CMK (cell line): ENCODE data around the gene PPP4C.

ENCODE experiments used
- DNase-seq: peaks from one replicate; pipeline ENCODE4 v3.0.0-alpha.2; 2010; ENCODE audit warnings: low read depth

The PPP4C gene

DNA sequence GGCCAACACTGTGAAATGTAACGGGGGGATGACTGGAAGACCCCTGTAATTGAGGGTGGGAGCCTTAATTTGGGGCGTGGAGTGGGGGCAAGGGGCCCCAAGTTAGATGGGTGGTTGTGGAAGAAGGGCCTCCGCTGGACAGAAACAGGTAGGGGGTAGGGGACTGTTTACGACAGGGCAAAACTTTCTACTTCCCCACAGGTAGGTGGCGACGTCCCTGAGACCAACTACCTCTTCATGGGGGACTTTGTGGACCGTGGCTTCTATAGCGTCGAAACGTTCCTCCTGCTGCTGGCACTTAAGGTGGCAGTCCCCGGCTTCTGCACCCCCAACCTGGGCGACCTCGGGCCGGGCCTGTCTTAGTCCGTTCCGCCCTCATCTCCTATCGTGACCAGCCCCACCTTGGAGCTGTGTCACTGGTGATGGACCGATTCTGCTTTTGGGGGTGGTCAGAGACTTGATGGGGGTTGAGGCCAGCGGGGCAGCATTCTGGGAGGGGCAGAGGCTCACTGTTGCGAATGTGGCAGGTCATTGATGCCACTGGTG, 6.8 kb downstream of the PPP4C start:
- no peak for DNase-seq

- no peak for DNase-seq
Observed at GRCh38 chr16:30083216-30084055, 7.6 kb downstream of the PPP4C start.

DNA sequence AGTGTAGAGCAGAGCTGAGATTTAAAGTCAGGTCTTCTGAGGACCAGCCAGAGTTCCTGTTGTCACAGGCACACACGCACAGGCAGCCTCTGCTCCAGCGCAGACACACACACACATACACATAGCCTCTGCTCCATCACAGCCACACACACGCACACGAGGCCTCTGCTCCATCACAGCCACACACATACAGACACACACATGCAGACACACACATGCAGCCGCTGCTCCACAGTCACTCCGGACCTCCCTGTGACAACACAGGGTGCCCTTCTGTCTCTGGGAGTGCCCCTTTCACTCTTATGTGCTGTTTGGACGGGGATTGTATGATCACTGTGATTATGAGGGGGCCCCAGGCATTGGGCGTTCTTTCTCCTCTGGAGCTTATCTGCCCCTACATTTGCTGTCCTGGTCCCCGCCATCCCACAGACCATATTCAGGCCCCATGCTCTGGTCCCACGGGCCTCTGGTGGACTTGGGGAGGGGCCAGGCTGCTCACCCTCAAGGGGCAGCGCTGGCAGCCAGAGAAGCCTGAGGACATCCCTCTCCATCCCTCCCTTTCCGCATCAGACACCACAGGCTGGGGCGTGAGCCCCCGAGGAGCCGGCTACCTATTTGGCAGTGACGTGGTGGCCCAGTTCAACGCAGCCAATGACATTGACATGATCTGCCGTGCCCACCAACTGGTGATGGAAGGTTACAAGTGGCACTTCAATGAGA, 8.5 kb downstream of the PPP4C start:
- DNase-seq, result no peak

GRCh38 chr16:30084816-30085159, 9.0 kb downstream of the PPP4C start:
- no peak for DNase-seq

- no peak for DNase-seq
Observed at GRCh38 chr16:30085247-30085646, 9.5 kb downstream of the PPP4C start.

DNA sequence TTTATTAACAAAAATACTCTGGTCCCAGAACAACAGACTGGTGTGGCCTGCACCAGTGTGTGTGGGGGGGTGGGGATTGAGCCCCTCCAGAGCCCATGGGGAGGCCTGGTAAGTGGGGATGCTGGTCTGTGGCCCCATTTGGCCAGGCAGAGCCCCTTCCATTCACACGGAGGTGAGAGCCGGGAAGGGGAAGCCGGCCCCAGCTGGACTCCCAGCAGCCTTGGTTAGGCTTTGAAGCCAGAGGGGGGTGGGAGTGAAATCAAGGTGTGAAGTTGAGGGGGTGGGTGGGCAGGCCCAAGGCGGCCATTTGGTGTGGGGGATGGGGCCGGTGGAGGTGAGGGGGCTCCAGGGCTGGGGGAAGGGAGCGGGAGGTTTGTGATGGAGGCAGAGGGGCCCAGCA, 10.0 kb downstream of the PPP4C start:
- no peak for DNase-seq

GRCh38 chr16:30086291-30087140, 10.7 kb downstream of the PPP4C start:
- no peak for DNase-seq

- DNase-seq, result no peak
Observed at GRCh38 chr16:30087181-30087898, 11.5 kb downstream of the PPP4C start.

GRCh38 chr16:30088237-30088831, 12.5 kb downstream of the PPP4C start:
- DNase-seq, result no peak

DNA sequence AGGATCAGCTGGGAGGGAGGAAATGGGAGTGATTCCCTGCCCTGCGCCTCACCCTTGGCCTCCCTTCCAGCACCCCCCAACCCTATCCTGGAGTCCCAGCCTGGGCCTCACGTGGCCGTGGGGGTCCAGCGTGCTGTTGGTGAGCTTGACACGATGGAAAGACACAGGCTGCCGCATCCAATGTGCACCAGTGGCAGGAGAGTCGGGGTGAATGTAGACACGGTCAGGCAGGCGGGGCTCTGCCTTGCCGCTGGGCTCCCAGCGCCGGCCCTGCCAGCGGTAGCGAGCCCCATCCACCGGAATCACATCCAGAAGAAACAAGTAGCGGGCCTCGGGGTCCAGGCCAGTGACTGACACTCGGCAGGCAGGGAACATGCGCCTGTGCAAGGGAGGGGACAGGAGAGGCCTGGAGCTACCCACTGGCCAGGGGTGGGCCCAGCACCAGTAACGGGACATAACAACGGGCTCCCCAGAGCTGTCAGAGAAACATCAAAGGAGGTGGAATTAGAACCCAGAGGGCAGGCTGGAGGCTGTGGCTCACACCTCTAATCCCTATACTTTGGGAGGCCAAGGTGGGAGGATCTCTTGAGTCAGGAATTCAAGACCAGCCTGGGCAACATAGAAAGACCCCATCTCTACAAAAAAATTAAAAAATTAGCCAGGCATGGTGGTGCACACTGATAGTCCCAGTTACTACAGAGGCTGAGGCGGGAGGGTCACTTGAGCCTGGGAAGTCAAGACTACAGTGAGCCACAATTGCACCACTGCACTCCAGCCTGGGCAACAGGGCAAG, 13.2 kb downstream of the PPP4C start:
- no peak for DNase-seq

DNA sequence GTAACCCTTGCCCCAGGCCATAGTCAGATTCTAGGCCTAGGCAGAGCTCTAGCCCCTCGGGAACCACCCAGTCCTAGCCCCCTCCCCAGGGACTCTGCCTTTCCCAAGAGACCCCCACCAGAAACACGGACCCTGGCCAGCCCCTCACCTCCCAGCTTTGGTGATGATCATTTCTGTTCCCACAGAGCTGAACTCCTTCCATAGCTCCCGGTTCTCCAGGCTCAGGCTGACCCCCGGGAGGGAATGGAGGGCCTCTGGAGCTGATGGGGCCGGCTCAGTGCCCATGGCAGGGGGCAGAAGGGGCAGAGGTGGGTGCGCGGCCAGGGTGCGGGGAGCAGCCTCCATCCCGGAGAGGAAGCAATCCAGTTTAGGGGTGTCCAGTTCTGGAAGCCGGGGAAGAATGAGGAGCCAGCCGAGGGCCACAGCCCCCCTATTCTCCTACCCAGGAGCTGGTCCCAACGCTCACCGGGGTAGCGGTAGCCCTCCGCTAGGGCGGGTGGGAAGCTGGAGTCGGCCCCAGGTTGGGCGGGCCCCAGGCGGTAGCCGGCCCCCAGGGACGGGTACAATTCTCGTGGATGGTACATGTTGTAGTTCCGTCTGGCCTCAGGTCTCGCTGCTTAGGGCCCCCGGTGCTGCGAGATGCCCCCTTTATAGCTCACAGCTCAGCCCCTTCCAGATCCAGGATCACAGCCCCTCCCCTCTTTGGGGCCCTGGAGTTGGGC, 15.0 kb downstream of the PPP4C start:
- DNase-seq, result no peak

GRCh38 chr16:30091474-30092372, 15.9 kb downstream of the PPP4C start, which contains the start of gene TBX6:
TBX6 (minus strand) TSS chr16:30091924; CDS start chr16:30091193, 731 bp downstream.
- peak; percentile 76 for DNase-seq

DNA sequence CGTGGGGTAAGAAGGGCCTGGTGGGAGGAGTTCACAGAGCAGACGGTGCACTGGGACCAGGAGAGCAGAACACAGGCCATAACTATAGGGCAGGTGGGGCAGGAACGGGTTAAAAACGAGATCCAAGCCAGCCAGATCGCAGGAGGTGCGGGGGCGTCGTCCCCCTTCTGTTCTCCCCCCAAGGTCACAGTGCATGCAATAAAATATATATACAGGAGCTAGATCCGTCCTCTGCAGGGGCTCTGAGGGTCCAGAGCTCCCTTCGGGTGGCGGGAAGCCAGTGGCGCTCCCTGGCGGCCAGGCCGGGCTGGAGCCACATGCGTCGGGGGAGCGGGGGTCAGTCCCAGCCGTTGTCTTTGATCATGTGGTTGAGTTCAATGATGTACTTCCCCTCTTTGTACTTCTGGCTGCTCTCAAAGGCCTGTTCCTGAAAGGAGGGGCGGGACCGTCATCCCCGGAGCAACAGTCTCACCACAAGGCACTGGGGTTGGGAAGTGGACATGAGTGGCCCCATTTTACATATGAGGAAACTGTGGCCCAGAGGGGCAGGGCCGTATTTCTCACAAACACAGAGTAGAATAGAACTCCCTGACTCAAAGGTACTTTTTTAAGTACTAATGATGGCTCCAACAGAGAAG, 16.7 kb downstream of the PPP4C start:
- DNase-seq, result peak; percentile 81

DNA sequence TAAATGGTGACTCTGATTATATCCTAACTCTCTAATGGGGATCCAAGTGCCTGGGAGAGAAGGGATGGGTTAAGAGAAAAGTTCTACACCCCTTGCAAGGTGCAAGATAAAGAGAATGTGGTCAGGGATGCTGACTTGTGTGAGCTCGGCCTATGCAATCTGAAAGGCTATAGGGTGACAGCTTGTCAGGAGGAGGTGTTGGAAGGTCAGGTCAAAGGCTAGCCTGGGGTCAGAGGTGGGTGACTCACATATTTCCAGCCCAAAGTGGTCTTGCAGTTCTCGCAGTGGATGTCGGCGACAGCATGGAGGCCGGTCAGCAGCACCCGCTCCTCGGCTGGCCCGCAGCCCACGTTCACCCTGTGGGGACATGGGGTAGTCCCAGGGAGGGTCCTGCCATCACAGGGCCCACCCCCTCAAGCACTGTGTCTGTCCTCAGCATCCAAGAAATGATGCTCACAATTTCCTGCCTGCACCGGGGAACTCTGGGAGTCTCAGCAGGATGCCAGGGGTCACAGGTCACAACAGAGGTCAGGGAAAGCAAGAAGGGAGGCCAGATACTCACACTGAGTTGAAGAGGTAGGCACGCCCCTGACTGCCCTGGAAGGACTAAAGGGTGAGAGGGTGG, 18.9 kb downstream of the PPP4C start:
- no peak for DNase-seq

- no peak for DNase-seq
Observed at GRCh38 chr16:30095166-30096078, 19.6 kb downstream of the PPP4C start.

GRCh38 chr16:30096105-30096861, 20.5 kb downstream of the PPP4C start, which contains the start of gene YPEL3:
YPEL3 (minus strand) TSS chr16:30096213; CDS start chr16:30095482, 731 bp downstream.
- peak; percentile 81 for DNase-seq
